GM12872 (cell line): ENCODE measurements around the gene SLC35D1.

Source experiments
- CTCF ChIP-seq: IDR thresholded peaks from 3 replicates; pipeline ENCODE4 v1.5.1; 2011; ENCODE audit warnings: low read depth, mild to moderate bottlenecking, low read length, moderate library complexity; ENCODE audit not compliant: insufficient read depth

Gene SLC35D1

GRCh38 chr1:67060811-67061218 lies 6.9 kb upstream of the SLC35D1 start:
- TF ChIP-seq CTCF, result no peak

- TF ChIP-seq CTCF, result no peak
Measured at GRCh38 chr1:67059346-67059745, 5.4 kb upstream of the SLC35D1 start.

- TF ChIP-seq CTCF, result no peak
Measured at GRCh38 chr1:67058761-67059160, 4.8 kb upstream of the SLC35D1 start.

GRCh38 chr1:67058242-67058641 lies 4.3 kb upstream of the SLC35D1 start:
- TF ChIP-seq CTCF, result no peak

- TF ChIP-seq CTCF, result no peak
Measured at GRCh38 chr1:67053535-67053784, 488 bp downstream of the SLC35D1 start.

GRCh38 chr1:67052741-67053534 lies 1.0 kb downstream of the SLC35D1 start:
- TF ChIP-seq CTCF, result no peak

GRCh38 chr1:67051196-67051595 lies 2.8 kb downstream of the SLC35D1 start:
- TF ChIP-seq CTCF, result no peak
